Measurements from ENCODE around the gene PLPPR4.

Gene PLPPR4

DNA sequence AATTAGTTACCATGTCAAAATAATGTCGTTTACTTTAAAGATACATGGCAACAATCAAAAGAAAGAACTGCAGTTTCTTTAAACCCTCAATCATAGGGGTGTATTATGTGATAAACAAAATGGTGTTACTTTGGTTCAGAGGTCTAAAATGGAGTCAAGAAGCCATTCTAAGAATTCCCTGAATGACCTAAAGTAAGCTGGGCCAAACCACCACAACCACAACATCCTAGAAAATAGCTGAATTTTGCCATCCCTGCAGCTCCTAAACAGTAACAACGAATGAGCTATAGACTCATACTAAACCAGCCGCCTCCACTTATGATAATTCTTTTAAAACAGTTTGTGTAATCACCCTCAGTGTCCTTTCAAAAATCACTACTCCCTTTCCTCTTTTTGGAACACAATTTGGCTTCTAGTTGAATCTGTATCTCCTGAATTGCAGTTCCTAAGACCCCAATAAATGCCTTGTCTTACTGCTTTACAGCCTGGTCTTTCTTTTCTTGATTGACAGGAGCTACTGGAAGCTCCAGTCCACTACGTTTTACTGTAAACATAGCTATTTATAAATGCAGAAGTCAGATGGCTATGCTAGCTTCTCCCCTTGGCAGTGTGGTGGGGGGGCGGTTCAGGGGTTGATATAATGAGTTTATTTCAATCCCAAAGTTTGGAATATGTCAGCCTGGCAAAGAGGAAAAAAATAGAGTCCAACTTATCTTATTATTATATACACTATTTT, 84.3 kb downstream of the PLPPR4 start:
- DNase-seq (ENCODE audit: low read depth), result no peak

DNA sequence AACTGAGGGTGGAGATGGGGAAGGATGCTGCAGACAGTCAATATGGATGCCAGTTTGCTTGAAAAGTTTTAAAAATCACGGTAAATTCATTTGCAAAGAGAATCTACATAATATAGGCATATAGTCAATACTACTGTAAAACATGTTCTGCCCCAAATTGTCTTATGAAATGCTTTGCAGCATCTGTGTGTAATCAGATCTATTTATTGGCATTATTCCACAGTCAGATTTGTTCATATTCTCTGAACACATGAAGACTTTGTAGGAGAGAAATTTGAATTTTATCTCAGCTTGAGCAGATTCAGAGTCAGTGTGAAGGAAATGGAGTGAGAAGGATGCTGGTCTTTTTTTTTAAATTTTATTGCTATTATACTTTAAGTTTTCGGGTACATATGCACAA, 88.5 kb downstream of the PLPPR4 start:
- DNase-seq (ENCODE audit: low read depth), result no peak

DNA sequence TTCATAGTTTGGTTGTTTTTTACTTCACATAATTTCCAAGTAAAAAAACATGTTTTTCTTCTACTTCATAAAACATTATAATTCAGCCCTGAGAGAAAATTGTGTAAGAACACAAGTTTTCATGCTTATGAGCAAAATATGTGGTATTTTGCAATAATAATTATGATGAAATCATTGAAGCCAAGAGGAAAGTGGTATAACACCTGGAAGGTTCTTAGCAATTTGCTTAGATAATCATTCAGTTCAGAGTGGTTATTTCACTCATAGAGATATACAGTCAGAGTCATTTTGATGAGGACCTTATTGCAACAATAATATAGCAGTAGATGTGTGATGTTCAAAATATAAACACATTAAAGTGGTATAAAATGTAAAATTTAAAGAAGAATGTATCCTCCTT, 94.5 kb downstream of the PLPPR4 start:
- no peak for DNase-seq (ENCODE audit: low read depth)

Data from activated T-helper 1 cell treated with Interleukin-2 at 50 U/mL for 16 hours (primary cell).